Measurements from ENCODE around the gene PRR29.
"Not testable (repeated sequence)": the region's sequence is repeated elsewhere in the genome, so short reads cannot be mapped to it uniquely, and the experiment has no call there.

PRR29 gene

GRCh38 chr17:63998721-63999679 lies 849 bp downstream of the PRR29 start:
- no peak for DNase-seq

GRCh38 chr17:63999680-64000531 lies 1.8 kb downstream of the PRR29 start:
- DNase-seq, result no peak

GRCh38 chr17:64001091-64001579 lies 3.0 kb downstream of the PRR29 start:
- no peak for DNase-seq

- no peak for DNase-seq
These were observed 3.8 kb downstream of the PRR29 start for GRCh38 chr17:64001763-64002529.

GRCh38 chr17:64002658-64003525 lies 4.7 kb downstream of the PRR29 start:
- no peak for DNase-seq

- no peak for DNase-seq
These were observed 5.5 kb downstream of the PRR29 start for GRCh38 chr17:64003526-64004121.

- DNase-seq, result no peak
These were observed 6.1 kb downstream of the PRR29 start for GRCh38 chr17:64004218-64004770.

GRCh38 chr17:64004903-64005733 lies 7.0 kb downstream of the PRR29 start:
- DNase-seq, result no peak

- no peak for DNase-seq
These were observed 7.6 kb downstream of the PRR29 start for GRCh38 chr17:64005734-64006167.

- no peak for DNase-seq
These were observed 8.4 kb downstream of the PRR29 start for GRCh38 chr17:64006361-64007088.

- DNase-seq, result not testable (repeated sequence)
These were observed 9.1 kb downstream of the PRR29 start for GRCh38 chr17:64007089-64007837.

GRCh38 chr17:64007838-64008282 lies 9.7 kb downstream of the PRR29 start:
- no peak for DNase-seq

GRCh38 chr17:64008346-64008745 lies 10.2 kb downstream of the PRR29 start:
- no peak for DNase-seq

GRCh38 chr17:64008830-64009229 lies 10.7 kb downstream of the PRR29 start:
- DNase-seq, result no peak

GRCh38 chr17:64009571-64010402 lies 11.6 kb downstream of the PRR29 start:
- DNase-seq, result no peak

GRCh38 chr17:64015447-64015846 lies 17.3 kb downstream of the PRR29 start:
- DNase-seq, result no peak

- no peak for DNase-seq
These were observed 18.2 kb downstream of the PRR29 start for GRCh38 chr17:64016231-64016784.
